Type B pancreatic cell (in vitro differentiated cells): ENCODE measurements around the gene SULT4A1. TPM values are rescaled to one million over a fixed set of nuclear protein-coding genes. Genes with fewer than 3 reads are reported as not detected.

Source experiments
- DNase-seq: peaks from one replicate; pipeline ENCODE4 v3.0.0; 2021; ENCODE audit warnings: mixed read lengths; ENCODE audit not compliant: unreplicated experiment; ENCODE audit errors: extremely low spot score
- H3K27ac Mint-ChIP-seq: 2 replicates; pipeline ENCODE4 v1.8.0; 2021; ENCODE audit warnings: mild to moderate bottlenecking, mixed read lengths
- H3K27me3 Mint-ChIP-seq: 2 replicates; pipeline ENCODE4 v1.8.0; 2021; ENCODE audit warnings: mixed read lengths
- H3K36me3 Mint-ChIP-seq: 2 replicates; pipeline ENCODE4 v1.8.0; 2021; ENCODE audit warnings: mixed read lengths
- H3K4me1 Mint-ChIP-seq: one replicate; pipeline ENCODE4 v1.8.0; 2021; ENCODE audit warnings: mixed read lengths; ENCODE audit not compliant: unreplicated experiment
- H3K4me3 Mint-ChIP-seq: 2 replicates; pipeline ENCODE4 v1.8.0; 2021; ENCODE audit warnings: mild to moderate bottlenecking, mixed read lengths
- H3K9me3 Mint-ChIP-seq: 2 replicates; pipeline ENCODE4 v1.8.0; 2021; ENCODE audit warnings: mixed read lengths
- CTCF ChIP-seq: fragments of 200-600 bp; sonication (generic); conservative IDR thresholded peaks from 2 replicates; pipeline ENCODE4 v1.5.0; 2021; ENCODE audit warnings: antibody characterized with exemption, mild to moderate bottlenecking
- total RNA-seq: library from RNA; stranded (reverse); gene quantifications from 2 replicates; pipeline ENCODE4 v1.2.1, GENCODE V29; 2021; ENCODE audit warnings: low replicate concordance

SULT4A1 gene
- total RNA-seq, 1 donor from 2014 or later, result 10.8 TPM

GRCh38 chr22:43792905-43793304 is 69.4 kb downstream of the SULT4A1 start:
- DNase-seq, result no peak
- no peak for TF ChIP-seq CTCF
- peaks cover 9% of the 10 kb centered on the region for H3K27me3 Mint-ChIP-seq
- H3K4me1 Mint-ChIP-seq, result peaks cover 23% of the 10 kb centered on the region
- H3K27ac Mint-ChIP-seq, result no peak overlapping the region
- H3K4me3 Mint-ChIP-seq, result no peak overlapping the region
- no peaks in the 10 kb centered on the region for H3K36me3 Mint-ChIP-seq
- peaks cover 6% of the 10 kb centered on the region for H3K9me3 Mint-ChIP-seq

GRCh38 chr22:43789452-43789851 is 72.9 kb downstream of the SULT4A1 start:
- DNase-seq, result no peak
- H3K4me1 Mint-ChIP-seq, result peaks cover 7% of the 10 kb centered on the region
- H3K36me3 Mint-ChIP-seq, result no peaks in the 10 kb centered on the region
- no peak for TF ChIP-seq CTCF
- peaks cover 6% of the 10 kb centered on the region for H3K9me3 Mint-ChIP-seq
- no peak overlapping the region for H3K4me3 Mint-ChIP-seq
- peaks cover 5% of the 10 kb centered on the region for H3K27me3 Mint-ChIP-seq
- no peak overlapping the region for H3K27ac Mint-ChIP-seq

- peaks cover 7% of the 10 kb centered on the region for H3K36me3 Mint-ChIP-seq
- peaks cover 4% of the 10 kb centered on the region for H3K9me3 Mint-ChIP-seq
- H3K27me3 Mint-ChIP-seq, result peaks cover 8% of the 10 kb centered on the region
- no peaks in the 10 kb centered on the region for H3K4me1 Mint-ChIP-seq
- no peak overlapping the region for H3K27ac Mint-ChIP-seq
- H3K4me3 Mint-ChIP-seq, result no peak overlapping the region
- no peak for DNase-seq
- TF ChIP-seq CTCF, result peak; percentile 62
These were observed 78.5 kb downstream of the SULT4A1 start for GRCh38 chr22:43783777-43784176.

GRCh38 chr22:43782448-43782847 is 79.9 kb downstream of the SULT4A1 start:
- Mint-ChIP-seq H3K4me1 (peaks cover under 1% of the 10 kb centered on the region), H3K9me3 (no peaks in the 10 kb centered on the region), H3K4me3 (no peak overlapping the region), H3K27ac (no peak overlapping the region), H3K27me3 (peaks cover 6% of the 10 kb centered on the region), H3K36me3 (peaks cover 7% of the 10 kb centered on the region)
- no peak for DNase-seq
- TF ChIP-seq CTCF, result no peak

GRCh38 chr22:43777286-43777685 is 85.0 kb downstream of the SULT4A1 start:
- H3K4me3 Mint-ChIP-seq, result peak overlapping the region; percentile 14
- TF ChIP-seq CTCF, result no peak
- H3K4me1 Mint-ChIP-seq, result peaks cover 18% of the 10 kb centered on the region
- peaks cover 7% of the 10 kb centered on the region for H3K36me3 Mint-ChIP-seq
- DNase-seq, result no peak
- H3K9me3 Mint-ChIP-seq, result no peaks in the 10 kb centered on the region
- peaks cover 22% of the 10 kb centered on the region for H3K27me3 Mint-ChIP-seq
- H3K27ac Mint-ChIP-seq, result no peak overlapping the region
